HEK293T (cell line): ENCODE data around the gene KCNJ1.

Experiments used
- FOXK2 ChIP-seq: fragments of 450-650 bp; IDR thresholded peaks from 2 replicates; pipeline ENCODE4 v1.6.1; 2016; ENCODE audit warnings: mild to moderate bottlenecking
- L3MBTL2 ChIP-seq: fragments of 450-650 bp; conservative IDR thresholded peaks from 2 replicates; pipeline ENCODE4 v1.6.1; 2016; ENCODE audit warnings: mild to moderate bottlenecking
- SP1 ChIP-seq: fragments of 450-650 bp; IDR thresholded peaks from 2 replicates; pipeline ENCODE4 v1.6.1; 2017
- SUZ12 ChIP-seq: fragments of 450-650 bp; IDR thresholded peaks from 2 replicates; pipeline ENCODE4 v1.6.1; 2016; ENCODE audit warnings: mild to moderate bottlenecking
- TARDBP ChIP-seq: fragments of 450-650 bp; IDR thresholded peaks from 2 replicates; pipeline ENCODE4 v1.6.1; 2016
- ZNF384 ChIP-seq: fragments of 450-650 bp; IDR thresholded peaks from 2 replicates; pipeline ENCODE4 v1.6.1; 2016

DNA sequence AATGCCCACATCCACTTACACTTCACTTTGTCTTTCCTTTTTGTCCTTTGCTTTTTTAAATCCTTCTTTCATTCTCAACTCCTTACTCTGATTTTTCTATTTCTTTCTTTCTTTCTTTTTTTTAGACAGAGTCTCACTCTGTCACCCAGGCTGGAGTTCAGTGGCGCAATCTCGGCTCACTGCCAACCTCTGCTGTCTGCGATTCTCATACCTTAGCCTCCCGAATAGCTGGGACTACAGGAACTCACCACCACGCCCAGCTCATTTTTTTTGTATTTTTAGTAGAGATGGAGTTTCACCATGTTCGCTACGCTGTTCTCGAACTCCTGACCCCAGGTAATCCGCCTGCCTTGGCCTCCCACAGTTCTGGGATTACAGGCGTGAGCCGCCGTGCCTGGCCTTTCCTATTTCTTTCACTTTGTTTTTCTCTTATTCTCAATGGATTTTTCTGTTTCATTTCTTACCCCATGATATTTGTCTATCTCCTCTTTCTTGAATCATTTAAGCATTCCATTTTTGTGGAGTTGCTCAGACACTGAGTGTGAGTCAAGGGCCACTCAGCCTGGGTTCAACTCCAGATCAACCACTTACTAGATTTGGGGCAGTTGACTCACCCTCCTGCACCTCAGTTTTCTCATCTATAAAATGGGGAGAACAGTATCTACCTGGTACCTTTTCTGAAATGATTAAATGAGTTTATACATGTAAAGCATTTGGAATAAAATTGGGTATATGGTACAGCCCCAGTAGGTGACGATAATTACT lies 31.7 kb upstream of the KCNJ1 start:
- TF ChIP-seq TARDBP (no peak), FOXK2 (no peak), SUZ12 (no peak), L3MBTL2 (no peak), SP1 (no peak), ZNF384 (no peak)
